Activated CD4-positive, alpha-beta T cell treated with anti-CD3 and anti-CD28 coated beads for 48 hours (primary cell): ENCODE data around the gene DHX40.
A peak's percentile ranks its signal among the peaks of the same experiment; 100 is the strongest.
"Not testable (repeated sequence)": the region's sequence is repeated elsewhere in the genome, so short reads cannot be mapped to it uniquely, and the experiment has no call there.

ENCODE experiments used
- DNase-seq: peaks from one replicate; pipeline ENCODE4 v3.0.0-alpha.2; 2020

DHX40 gene

GRCh38 chr17:59565959-59566324 lies 532 bp downstream of the DHX40 start:
- peak; percentile 64 for DNase-seq

GRCh38 chr17:59569151-59569550 lies 3.7 kb downstream of the DHX40 start:
- not testable (repeated sequence) for DNase-seq

- peak; percentile 38 for DNase-seq
Observed at GRCh38 chr17:59572301-59572924, 7.0 kb downstream of the DHX40 start.

GRCh38 chr17:59584168-59584567 lies 18.8 kb downstream of the DHX40 start:
- not testable (repeated sequence) for DNase-seq

GRCh38 chr17:59600169-59600568 lies 34.8 kb downstream of the DHX40 start:
- no peak for DNase-seq

- DNase-seq: peak; percentile 20
Observed at GRCh38 chr17:59601130-59601529, 35.7 kb downstream of the DHX40 start.

GRCh38 chr17:59607061-59607460 lies 41.7 kb downstream of the DHX40 start:
- DNase-seq: no peak

GRCh38 chr17:59607817-59608403 lies 42.5 kb downstream of the DHX40 start:
- peak; percentile 72 for DNase-seq

- no peak for DNase-seq
Observed at GRCh38 chr17:59611503-59611902, 46.1 kb downstream of the DHX40 start.

- DNase-seq: no peak
Observed at GRCh38 chr17:59616253-59616920, 51.0 kb downstream of the DHX40 start.

GRCh38 chr17:59617156-59617732 lies 51.8 kb downstream of the DHX40 start:
- DNase-seq: no peak

- DNase-seq: no peak
Observed at GRCh38 chr17:59619035-59619297, 53.6 kb downstream of the DHX40 start.

- DNase-seq: peak; percentile 95
Observed at GRCh38 chr17:59619298-59620063, 54.1 kb downstream of the DHX40 start, which contains the start of gene CLTC. Gene CLTC (plus strand): TSS chr17:59619895. CDS start chr17:59620132, 237 bp downstream.

GRCh38 chr17:59620064-59620359 lies 54.6 kb downstream of the DHX40 start:
- no peak for DNase-seq

- DNase-seq: peak; percentile 63
Observed at GRCh38 chr17:59620518-59621259, 55.3 kb downstream of the DHX40 start.

GRCh38 chr17:59621771-59622170 lies 56.4 kb downstream of the DHX40 start:
- no peak for DNase-seq

- DNase-seq: no peak
Observed at GRCh38 chr17:59623151-59623550, 57.7 kb downstream of the DHX40 start.

GRCh38 chr17:59626756-59627155 lies 61.3 kb downstream of the DHX40 start:
- DNase-seq: no peak

- no peak for DNase-seq
Observed at GRCh38 chr17:59627274-59627673, 61.9 kb downstream of the DHX40 start.

- no peak for DNase-seq
Observed at GRCh38 chr17:59627770-59628171, 62.4 kb downstream of the DHX40 start.

- no peak for DNase-seq
Observed at GRCh38 chr17:59629174-59629573, 63.8 kb downstream of the DHX40 start.

GRCh38 chr17:59631276-59631675 lies 65.9 kb downstream of the DHX40 start:
- DNase-seq: no peak

- DNase-seq: no peak
Observed at GRCh38 chr17:59632398-59632797, 67.0 kb downstream of the DHX40 start.
